K562 (cell line): ENCODE data around the gene ARHGEF4. TPM values are rescaled to one million over a fixed set of nuclear protein-coding genes. Genes with fewer than 3 reads are reported as not detected.

ENCODE experiments used
- HDAC3 ChIP-seq: fragments of 450-650 bp; IDR thresholded peaks from 2 replicates; pipeline ENCODE4 v1.6.1; 2018; ENCODE audit warnings: borderline replicate concordance, mild to moderate bottlenecking, moderate library complexity; ENCODE audit not compliant: partially characterized antibody
- MBD2 ChIP-seq: sonication (generic); IDR thresholded peaks from 2 replicates; pipeline ENCODE4 v1.6.1; 2016; ENCODE audit warnings: low read depth, borderline replicate concordance
- MTA1 ChIP-seq: fragments of 450-650 bp; IDR thresholded peaks from 2 replicates; pipeline ENCODE4 v1.6.1; 2017; ENCODE audit warnings: borderline replicate concordance
- SLC30A9 ChIP-seq: fragments of 250-450 bp; sonication (Bioruptor Pico); IDR thresholded peaks from 2 replicates; pipeline ENCODE4 v1.8.0; 2022; ENCODE audit warnings: mild to moderate bottlenecking, moderate library complexity
- ZFP36 ChIP-seq: fragments of 150-350 bp; IDR thresholded peaks from 2 replicates; pipeline ENCODE4 v1.6.1; 2018; ENCODE audit warnings: low read length, low read depth; ENCODE audit not compliant: partially characterized antibody
- ZNF146 ChIP-seq: IDR thresholded peaks from one replicate; pipeline ENCODE4 v1.6.1; 2018; ENCODE audit warnings: missing compliant biosample characterization; ENCODE audit not compliant: unreplicated experiment
- ZNF408 ChIP-seq: fragments of 250-450 bp; sonication (Bioruptor Pico); IDR thresholded peaks from 2 replicates; pipeline ENCODE4 v1.4.0; 2020; ENCODE audit warnings: low read depth, mild to moderate bottlenecking, moderate library complexity
- polyA plus RNA-seq, 8 experiments: library from polyadenylated mRNA; depleted of rRNA in 4 of 8; stranded (reverse) in 5 of 8; unstranded in 3 of 8; fragments of >200 nt; fragmentation: Nextera tagmentation in 2 of 8; fragmentation: Illumina TruSeq in 1 of 8; extraction: Ambion mirVana in 2 of 8; extraction: Trizol in 1 of 8; gene quantifications; 2 replicates each; pipeline versions ENCODE4 v1.2.1 to v1.2.3, GENCODE V29; 2011 to 2014; ENCODE audit warnings: inconsistent platforms in 1 of 8, missing spikeins in 1 of 8
- total RNA-seq, 7 experiments: library from RNA; depleted of rRNA in 6 of 7; stranded (reverse); fragments of >200 nt in 6 of 7; fragmentation: Illumina TruSeq in 2 of 7; extraction: Trizol in 2 of 7; gene quantifications; 2 replicates each; pipeline versions ENCODE4 v1.2.1 to v1.2.3, GENCODE V29; 2011 to 2021; ENCODE audit warnings: low replicate concordance in 1 of 7
- TF ChIP-seq, protein P1 (sequence below), 2 experiments: IDR thresholded peaks; 2 replicates each; pipeline ENCODE4 v1.6.1; 2012; ENCODE audit warnings: improper control_type of control experiment in 2 of 2, low read depth in 2 of 2, low read length in 2 of 2, borderline replicate concordance in 1 of 2
- TF ChIP-seq, protein P2 (sequence below): fragments of 450-650 bp; IDR thresholded peaks from 2 replicates; pipeline ENCODE4 v1.6.1; 2017; ENCODE audit warnings: antibody characterized with exemption
- TF ChIP-seq, protein P3 (sequence below): fragments of 450-650 bp; IDR thresholded peaks from 2 replicates; pipeline ENCODE4 v1.6.1; 2018; ENCODE audit not compliant: partially characterized antibody

Gene ARHGEF4
- total and polyA plus RNA-seq, 9 of the 15 experiments (the other 6 are each of a cell fraction or from before 2014, with no cell fraction given) = not detected

DNA sequence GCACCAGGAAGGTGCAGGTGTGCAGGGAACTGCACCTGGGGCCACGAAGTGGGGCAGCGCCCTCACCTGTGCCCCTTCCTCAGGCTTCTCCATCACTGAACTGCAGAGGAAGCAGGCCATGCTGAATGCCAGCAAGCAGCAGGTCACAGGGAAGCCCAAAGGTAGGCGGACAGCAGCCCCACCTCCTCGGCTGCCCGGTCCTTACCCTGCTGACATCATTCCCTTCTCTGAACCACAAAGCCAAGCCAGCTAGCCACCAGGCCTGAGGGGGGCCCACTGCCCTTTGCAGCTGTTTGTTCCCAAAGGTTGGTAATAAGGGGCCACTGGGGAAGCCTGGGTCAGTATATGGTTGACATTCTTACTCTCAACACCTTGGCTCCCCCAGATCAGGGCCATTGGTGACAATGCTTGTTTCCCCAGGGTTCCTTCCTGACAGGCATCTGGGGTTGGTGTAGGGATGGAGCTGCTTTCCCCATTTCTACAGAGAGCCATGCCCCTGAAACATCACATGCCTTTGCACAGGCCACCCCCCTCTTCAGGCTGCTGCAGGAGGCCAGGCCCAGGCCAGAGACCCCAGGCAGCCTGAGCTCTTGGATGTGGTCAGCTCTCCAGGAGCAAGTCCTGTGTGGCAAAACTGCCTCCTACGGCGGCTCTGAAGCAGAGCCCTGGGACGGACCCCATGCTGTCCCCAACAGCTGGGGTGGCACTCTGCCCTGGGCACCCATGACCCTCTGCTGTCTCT lies 208.7 kb downstream of the ARHGEF4 start (continued):
- TF ChIP-seq, protein P1, sequence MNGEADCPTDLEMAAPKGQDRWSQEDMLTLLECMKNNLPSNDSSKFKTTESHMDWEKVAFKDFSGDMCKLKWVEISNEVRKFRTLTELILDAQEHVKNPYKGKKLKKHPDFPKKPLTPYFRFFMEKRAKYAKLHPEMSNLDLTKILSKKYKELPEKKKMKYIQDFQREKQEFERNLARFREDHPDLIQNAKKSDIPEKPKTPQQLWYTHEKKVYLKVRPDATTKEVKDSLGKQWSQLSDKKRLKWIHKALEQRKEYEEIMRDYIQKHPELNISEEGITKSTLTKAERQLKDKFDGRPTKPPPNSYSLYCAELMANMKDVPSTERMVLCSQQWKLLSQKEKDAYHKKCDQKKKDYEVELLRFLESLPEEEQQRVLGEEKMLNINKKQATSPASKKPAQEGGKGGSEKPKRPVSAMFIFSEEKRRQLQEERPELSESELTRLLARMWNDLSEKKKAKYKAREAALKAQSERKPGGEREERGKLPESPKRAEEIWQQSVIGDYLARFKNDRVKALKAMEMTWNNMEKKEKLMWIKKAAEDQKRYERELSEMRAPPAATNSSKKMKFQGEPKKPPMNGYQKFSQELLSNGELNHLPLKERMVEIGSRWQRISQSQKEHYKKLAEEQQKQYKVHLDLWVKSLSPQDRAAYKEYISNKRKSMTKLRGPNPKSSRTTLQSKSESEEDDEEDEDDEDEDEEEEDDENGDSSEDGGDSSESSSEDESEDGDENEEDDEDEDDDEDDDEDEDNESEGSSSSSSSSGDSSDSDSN (IDR thresholded peaks at IDR 0.05; ENCODE audit: borderline replicate concordance in 1 of 2, low read depth in 2 of 2, low read length in 2 of 2) = no peak
- TF ChIP-seq ZNF146 (no peak), ZFP36 (no peak), MTA1 (no peak), ZNF408 (CRISPR knock-in tag) (no peak), HDAC3 (no peak), MBD2 (no peak), SLC30A9 (CRISPR knock-in tag) (no peak)
- TF ChIP-seq, protein P2, sequence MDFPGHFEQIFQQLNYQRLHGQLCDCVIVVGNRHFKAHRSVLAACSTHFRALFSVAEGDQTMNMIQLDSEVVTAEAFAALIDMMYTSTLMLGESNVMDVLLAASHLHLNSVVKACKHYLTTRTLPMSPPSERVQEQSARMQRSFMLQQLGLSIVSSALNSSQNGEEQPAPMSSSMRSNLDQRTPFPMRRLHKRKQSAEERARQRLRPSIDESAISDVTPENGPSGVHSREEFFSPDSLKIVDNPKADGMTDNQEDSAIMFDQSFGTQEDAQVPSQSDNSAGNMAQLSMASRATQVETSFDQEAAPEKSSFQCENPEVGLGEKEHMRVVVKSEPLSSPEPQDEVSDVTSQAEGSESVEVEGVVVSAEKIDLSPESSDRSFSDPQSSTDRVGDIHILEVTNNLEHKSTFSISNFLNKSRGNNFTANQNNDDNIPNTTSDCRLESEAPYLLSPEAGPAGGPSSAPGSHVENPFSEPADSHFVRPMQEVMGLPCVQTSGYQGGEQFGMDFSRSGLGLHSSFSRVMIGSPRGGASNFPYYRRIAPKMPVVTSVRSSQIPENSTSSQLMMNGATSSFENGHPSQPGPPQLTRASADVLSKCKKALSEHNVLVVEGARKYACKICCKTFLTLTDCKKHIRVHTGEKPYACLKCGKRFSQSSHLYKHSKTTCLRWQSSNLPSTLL = no peak
- TF ChIP-seq, protein P3, sequence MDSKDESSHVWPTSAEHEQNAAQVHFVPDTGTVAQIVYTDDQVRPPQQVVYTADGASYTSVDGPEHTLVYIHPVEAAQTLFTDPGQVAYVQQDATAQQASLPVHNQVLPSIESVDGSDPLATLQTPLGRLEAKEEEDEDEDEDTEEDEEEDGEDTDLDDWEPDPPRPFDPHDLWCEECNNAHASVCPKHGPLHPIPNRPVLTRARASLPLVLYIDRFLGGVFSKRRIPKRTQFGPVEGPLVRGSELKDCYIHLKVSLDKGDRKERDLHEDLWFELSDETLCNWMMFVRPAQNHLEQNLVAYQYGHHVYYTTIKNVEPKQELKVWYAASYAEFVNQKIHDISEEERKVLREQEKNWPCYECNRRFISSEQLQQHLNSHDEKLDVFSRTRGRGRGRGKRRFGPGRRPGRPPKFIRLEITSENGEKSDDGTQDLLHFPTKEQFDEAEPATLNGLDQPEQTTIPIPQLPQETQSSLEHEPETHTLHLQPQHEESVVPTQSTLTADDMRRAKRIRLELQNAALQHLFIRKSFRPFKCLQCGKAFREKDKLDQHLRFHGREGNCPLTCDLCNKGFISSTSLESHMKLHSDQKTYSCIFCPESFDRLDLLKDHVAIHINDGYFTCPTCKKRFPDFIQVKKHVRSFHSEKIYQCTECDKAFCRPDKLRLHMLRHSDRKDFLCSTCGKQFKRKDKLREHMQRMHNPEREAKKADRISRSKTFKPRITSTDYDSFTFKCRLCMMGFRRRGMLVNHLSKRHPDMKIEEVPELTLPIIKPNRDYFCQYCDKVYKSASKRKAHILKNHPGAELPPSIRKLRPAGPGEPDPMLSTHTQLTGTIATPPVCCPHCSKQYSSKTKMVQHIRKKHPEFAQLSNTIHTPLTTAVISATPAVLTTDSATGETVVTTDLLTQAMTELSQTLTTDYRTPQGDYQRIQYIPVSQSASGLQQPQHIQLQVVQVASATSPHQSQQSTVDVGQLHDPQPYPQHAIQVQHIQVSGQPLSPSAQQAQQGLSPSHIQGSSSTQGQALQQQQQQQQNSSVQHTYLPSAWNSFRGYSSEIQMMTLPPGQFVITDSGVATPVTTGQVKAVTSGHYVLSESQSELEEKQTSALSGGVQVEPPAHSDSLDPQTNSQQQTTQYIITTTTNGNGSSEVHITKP = no peak
